OCI-LY7 (cell line): ENCODE results near the gene TRIM41. TPM values are rescaled to one million over a fixed set of nuclear protein-coding genes. Genes with fewer than 3 reads are reported as not detected.
A peak's percentile ranks its signal among the peaks of the same experiment; 100 is the strongest.

Experiments used
- BruUV-seq: library from RNA; stranded (reverse); fragments of 400-500 nt; replicated peaks from 2 replicates; lab custom pipeline; 2021; lab: Mats Ljungman, UMichigan
- CTCF ChIA-PET: fragments of 300-600 bp; sonication (Branson Sonifier 250); formaldehyde crosslinking; loops from one replicate; lab custom pipeline; 2022; ENCODE audit warnings: antibody characterized with exemption; ENCODE audit not compliant: unreplicated experiment; lab: Charles Lee
- POLR2A ChIA-PET: fragments of 300-600 bp; sonication (Branson Sonifier 250); formaldehyde crosslinking; loops from one replicate; lab custom pipeline; 2022; ENCODE audit warnings: antibody characterized with exemption; lab: Charles Lee
- DNase-seq: peaks from one replicate; pipeline ENCODE4 v3.0.0-alpha.2; 2015; ENCODE audit warnings: low spot score
- H2AFZ ChIP-seq: fragments of 200-600 bp; sonication (generic), shearing (Covaris generic); 2 replicates; pipeline ENCODE4 v1.6.1; 2014; ENCODE audit warnings: mild to moderate bottlenecking, antibody characterized with exemption, low read length, moderate library complexity
- H3K27ac ChIP-seq: fragments of 200-600 bp; sonication (generic); 2 replicates; pipeline ENCODE4 v1.5.1; 2014; ENCODE audit warnings: mixed run types, low read depth, mild to moderate bottlenecking, moderate library complexity, low read length, inconsistent platforms; ENCODE audit not compliant: poor library complexity, severe bottlenecking
- H3K36me3 ChIP-seq: fragments of 200-600 bp; sonication (generic); 2 replicates; pipeline ENCODE4 v1.6.1; 2014; ENCODE audit warnings: mild to moderate bottlenecking, antibody characterized with exemption, low read length, moderate library complexity, mixed read lengths; ENCODE audit not compliant: insufficient read depth
- H3K4me1 ChIP-seq: fragments of 200-600 bp; sonication (generic); 2 replicates; pipeline ENCODE4 v1.5.1; 2014; ENCODE audit warnings: mild to moderate bottlenecking, low read length; ENCODE audit not compliant: insufficient read depth, poor library complexity, severe bottlenecking
- H3K4me2 ChIP-seq: fragments of 200-600 bp; sonication (generic); 2 replicates; pipeline ENCODE4 v1.6.1; 2014; ENCODE audit warnings: mild to moderate bottlenecking, low read length
- H3K4me3 ChIP-seq: fragments of 200-600 bp; sonication (generic); 2 replicates; pipeline ENCODE4 v1.5.1; 2014; ENCODE audit warnings: mild to moderate bottlenecking, low read depth, low read length; ENCODE audit not compliant: poor library complexity, severe bottlenecking
- H3K79me2 ChIP-seq: fragments of 200-600 bp; sonication (generic); 2 replicates; pipeline ENCODE4 v1.6.1; 2016; ENCODE audit warnings: low read depth, mild to moderate bottlenecking, low read length, moderate library complexity, mixed read lengths; ENCODE audit not compliant: insufficient read depth
- H3K9me2 ChIP-seq: fragments of 200-600 bp; sonication (generic); 2 replicates; pipeline ENCODE4 v1.6.1; 2016; ENCODE audit warnings: mild to moderate bottlenecking, low read length, mixed read lengths; ENCODE audit not compliant: insufficient read depth
- H3K9me3 ChIP-seq: fragments of 200-600 bp; sonication (generic); 2 replicates; pipeline ENCODE4 v1.6.1; 2014; ENCODE audit warnings: mild to moderate bottlenecking, mixed run types, low read length, mixed read lengths
- H4K20me1 ChIP-seq: fragments of 200-600 bp; sonication (generic); 2 replicates; pipeline ENCODE4 v1.6.1; 2014; ENCODE audit warnings: mild to moderate bottlenecking, antibody characterized with exemption, low read length, moderate library complexity, mixed read lengths; ENCODE audit not compliant: insufficient read depth
- EZH2phosphoT487 ChIP-seq: fragments of 200-600 bp; sonication (generic); IDR thresholded peaks from 2 replicates; pipeline ENCODE4 v1.6.1; 2018; ENCODE audit warnings: low read depth, borderline replicate concordance, mild to moderate bottlenecking, mixed run types, antibody characterized with exemption, low read length, moderate library complexity, mixed read lengths
- intact Hi-C: fragments of 100-400 bp; cut with micrococcal nuclease; formaldehyde crosslinking; loops from one replicate; pipeline ENCODE4 v1.10.0; 2022; ENCODE audit not compliant: unreplicated experiment
- total RNA-seq, 2 experiments: library from RNA; depleted of rRNA in 1 of 2; stranded (reverse); fragments of >200 nt in 1 of 2; shearing (Covaris generic) in 1 of 2; gene quantifications; 2 replicates each; pipeline ENCODE4 v1.2.3, GENCODE V29; 2014 to 2022
- TF ChIP-seq, protein P1 (sequence below): fragments of 200-600 bp; sonication (generic); conservative IDR thresholded peaks from 2 replicates; pipeline ENCODE4 v1.5.1; 2014; ENCODE audit warnings: mild to moderate bottlenecking, antibody characterized with exemption, low read length, moderate library complexity, mixed read lengths

TRIM41 gene
- total RNA-seq, 2 experiments from 2014 or later, result 30.2 to 73.4 TPM

DNA sequence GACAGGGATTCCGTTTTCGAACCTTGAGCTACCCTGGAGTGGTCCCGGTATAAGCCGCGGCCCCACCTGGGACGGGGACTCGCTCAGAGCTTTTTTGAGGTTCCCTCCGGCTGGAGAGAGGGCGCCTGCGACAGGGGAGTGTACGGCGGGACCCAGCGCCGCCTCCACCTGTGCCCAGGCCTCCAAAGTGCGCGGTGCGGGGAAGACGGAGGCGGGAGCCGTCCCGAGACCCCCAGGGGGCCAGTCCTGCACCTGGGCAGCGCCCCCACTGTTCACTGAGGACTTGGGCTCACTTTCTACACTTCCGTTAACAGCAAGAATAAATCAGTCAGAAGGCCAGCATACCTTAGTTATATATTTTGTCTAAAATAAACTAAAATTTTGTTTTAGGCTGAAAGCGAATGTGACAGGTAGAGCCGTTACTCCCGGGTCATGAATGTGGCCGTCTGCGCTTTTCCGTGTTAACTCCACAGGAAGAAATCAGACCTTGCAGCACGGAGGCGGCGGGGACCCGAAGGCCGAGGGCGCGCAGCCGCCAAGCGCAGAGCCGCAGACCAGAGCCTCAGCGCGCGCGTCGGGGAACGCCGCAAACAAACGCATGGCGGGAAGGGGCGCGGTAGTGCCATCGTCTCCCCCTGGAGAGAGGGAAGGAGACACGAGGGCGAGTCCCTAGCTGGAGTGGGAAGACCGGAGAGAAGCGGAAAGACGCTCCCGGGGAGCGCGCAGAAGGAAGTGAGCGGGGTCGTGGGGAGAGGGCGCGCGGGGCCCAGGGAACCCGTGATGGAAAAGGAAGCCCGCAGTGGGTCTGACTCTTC, 32.2 kb upstream of the TRIM41 start:
- peak overlapping the region; percentile 75 for H2AFZ ChIP-seq
- H4K20me1 ChIP-seq, result no peaks in the 10 kb centered on the region
- no peaks in the 10 kb centered on the region for H3K36me3 ChIP-seq
- CTCF ChIA-PET, result interaction anchor here (1.0 kb wide), 1 partner anchor 27 kb away, joined by 3 read pairs; no protein-coding TSS in a partner anchor
- peak; percentile 77 for DNase-seq
- peaks cover 27% of the 10 kb centered on the region for H3K4me1 ChIP-seq
- POLR2A ChIA-PET, result interaction anchor here (0.6 to 3.3 kb wide), 15 partner anchors 11 to 370 kb away, joined by 3 to 25 read pairs (median 5); partner anchors contain the start of genes TRIM41 and TRIM52
- no peaks in the 10 kb centered on the region for H3K9me3 ChIP-seq
- intact Hi-C loops, result loop anchor here (1.0 kb wide), 3 partner anchors 16 to 32 kb away; partner anchors contain the start of gene TRIM41
- H3K4me2 ChIP-seq, result peak overlapping the region; percentile 85
- no TSS peak for BruUV-seq
- H3K79me2 ChIP-seq, result peaks cover 8% of the 10 kb centered on the region; the same call in 1 of the 2 replicates
- H3K27ac ChIP-seq, result peak overlapping the region; percentile 82
- H3K4me3 ChIP-seq, result peak overlapping the region; percentile 69
- no peaks in the 10 kb centered on the region for H3K9me2 ChIP-seq
- no peak for TF ChIP-seq EZH2phosphoT487
- TF ChIP-seq, protein P1, sequence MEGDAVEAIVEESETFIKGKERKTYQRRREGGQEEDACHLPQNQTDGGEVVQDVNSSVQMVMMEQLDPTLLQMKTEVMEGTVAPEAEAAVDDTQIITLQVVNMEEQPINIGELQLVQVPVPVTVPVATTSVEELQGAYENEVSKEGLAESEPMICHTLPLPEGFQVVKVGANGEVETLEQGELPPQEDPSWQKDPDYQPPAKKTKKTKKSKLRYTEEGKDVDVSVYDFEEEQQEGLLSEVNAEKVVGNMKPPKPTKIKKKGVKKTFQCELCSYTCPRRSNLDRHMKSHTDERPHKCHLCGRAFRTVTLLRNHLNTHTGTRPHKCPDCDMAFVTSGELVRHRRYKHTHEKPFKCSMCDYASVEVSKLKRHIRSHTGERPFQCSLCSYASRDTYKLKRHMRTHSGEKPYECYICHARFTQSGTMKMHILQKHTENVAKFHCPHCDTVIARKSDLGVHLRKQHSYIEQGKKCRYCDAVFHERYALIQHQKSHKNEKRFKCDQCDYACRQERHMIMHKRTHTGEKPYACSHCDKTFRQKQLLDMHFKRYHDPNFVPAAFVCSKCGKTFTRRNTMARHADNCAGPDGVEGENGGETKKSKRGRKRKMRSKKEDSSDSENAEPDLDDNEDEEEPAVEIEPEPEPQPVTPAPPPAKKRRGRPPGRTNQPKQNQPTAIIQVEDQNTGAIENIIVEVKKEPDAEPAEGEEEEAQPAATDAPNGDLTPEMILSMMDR, result peak; percentile 83

DNA sequence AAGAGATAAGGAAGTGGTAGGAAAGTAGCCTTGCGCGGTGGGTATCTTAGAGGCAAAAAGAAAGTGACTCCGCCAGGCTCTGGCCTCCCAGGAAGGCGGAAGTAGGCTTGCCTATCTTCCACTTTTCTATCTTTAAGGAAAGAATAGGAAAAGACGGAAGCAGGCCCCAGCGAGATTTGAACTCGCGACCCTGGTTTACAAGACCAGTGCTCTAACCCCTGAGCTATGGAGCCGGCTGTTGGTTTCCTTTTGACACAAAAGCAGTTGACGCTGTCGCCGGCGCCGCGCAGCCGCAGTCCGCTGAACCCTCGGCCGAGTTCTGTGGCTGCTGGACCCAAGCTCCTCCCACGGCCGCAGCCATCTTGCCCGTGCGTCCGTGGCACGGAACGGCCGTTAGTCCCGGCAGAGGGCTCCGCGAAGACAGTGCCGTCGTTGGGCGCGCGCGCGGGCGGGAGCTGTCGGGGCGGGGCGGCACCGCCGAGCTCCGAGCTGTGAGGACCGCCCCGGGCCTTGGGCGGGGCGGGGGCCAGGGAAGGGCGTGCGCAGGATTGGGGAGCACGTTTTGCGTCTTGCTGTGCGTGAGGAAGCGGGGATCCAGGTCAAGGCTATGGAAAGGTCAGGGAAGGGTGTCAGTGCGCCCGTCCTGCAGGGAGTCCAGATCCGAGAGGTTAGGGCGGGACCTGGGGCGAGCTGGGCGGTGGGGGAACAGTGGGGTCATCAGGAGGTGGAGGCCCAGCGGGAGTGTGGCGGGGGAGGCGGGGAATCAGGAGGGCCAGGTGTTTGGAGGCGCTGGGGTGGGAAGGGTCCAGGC, 31.4 kb upstream of the TRIM41 start:
- peaks cover 8% of the 10 kb centered on the region; the same call in 1 of the 2 replicates for H3K79me2 ChIP-seq
- DNase-seq, result peak; percentile 96
- TF ChIP-seq EZH2phosphoT487, result no peak
- TF ChIP-seq, protein P1, result no peak
- H3K9me3 ChIP-seq, result no peaks in the 10 kb centered on the region
- H4K20me1 ChIP-seq, result no peaks in the 10 kb centered on the region
- intact Hi-C loops, result loop anchor here (1.0 kb wide), 3 partner anchors 16 to 32 kb away; partner anchors contain the start of gene TRIM41
- no peaks in the 10 kb centered on the region for H3K36me3 ChIP-seq
- H3K4me3 ChIP-seq, result peak overlapping the region; percentile 69
- peak overlapping the region; percentile 82 for H3K27ac ChIP-seq
- H3K4me2 ChIP-seq, result peak overlapping the region; percentile 94
- POLR2A ChIA-PET, result interaction anchor here (0.6 to 3.3 kb wide), 13 partner anchors 16 to 374 kb away, joined by 3 to 25 read pairs (median 5); partner anchors contain the start of genes TRIM41 and TRIM52
- peaks cover 25% of the 10 kb centered on the region for H3K4me1 ChIP-seq
- H3K9me2 ChIP-seq, result no peaks in the 10 kb centered on the region
- CTCF ChIA-PET, result interaction anchor here (1.0 kb wide), 1 partner anchor 11 kb away, joined by 4 read pairs; no protein-coding TSS in a partner anchor
- BruUV-seq, result no TSS peak
- peak overlapping the region; percentile 75 for H2AFZ ChIP-seq
